ENCODE measurements around the gene MXD4. TPM values are rescaled to one million over a fixed set of nuclear protein-coding genes. Genes with fewer than 3 reads are reported as not detected.
A peak's percentile ranks its signal among the peaks of the same experiment; 100 is the strongest.

MXD4 gene
- polyA plus RNA-seq, 1 experiment = 46.0 TPM

GRCh38 chr4:2292646-2293108, 30.8 kb upstream of the MXD4 start:
- POLR2A ChIA-PET = no interaction called here
- Histone ChIP-seq H3K27me3 (ENCODE audit: control insufficient read depth, insufficient read depth, low read length) (peaks cover 10% of the 10 kb centered on the region), H3K4me3 (ENCODE audit: low read depth, low read length) (no peak overlapping the region), H3K9me3 (ENCODE audit: control insufficient read depth, insufficient read depth, low read length) (no peaks in the 10 kb centered on the region; the same call in 1 of the 2 replicates), H3K27ac (ENCODE audit: low read depth, low read length) (peak overlapping the region; percentile 21)
- no peak for TF ChIP-seq CTCF (IDR thresholded peaks at IDR 0.05; ENCODE audit: low read depth, low read length)
- DNase-seq (ENCODE audit: low read depth, low spot score) = peak; percentile 43
- CTCF ChIA-PET = interaction anchor here (0.5 kb wide), 1 partner anchor 213 kb away, joined by 5 read pairs; no protein-coding TSS in a partner anchor

- ChIA-PET CTCF (interaction anchor here (0.5 kb wide), 1 partner anchor 213 kb away, joined by 5 read pairs; no protein-coding TSS in a partner anchor), POLR2A (interaction anchor here (0.5 kb wide), 1 partner anchor 25 kb away, joined by 8 read pairs; no protein-coding TSS in a partner anchor)
- TF ChIP-seq CTCF (IDR thresholded peaks at IDR 0.05; ENCODE audit: low read depth, low read length) = no peak
- Histone ChIP-seq H3K27ac (ENCODE audit: low read depth, low read length) (peak overlapping the region; percentile 21), H3K4me3 (ENCODE audit: low read depth, low read length) (no peak overlapping the region), H3K27me3 (ENCODE audit: control insufficient read depth, insufficient read depth, low read length) (peaks cover 7% of the 10 kb centered on the region), H3K9me3 (ENCODE audit: control insufficient read depth, insufficient read depth, low read length) (no peaks in the 10 kb centered on the region; the same call in 1 of the 2 replicates)
- no peak for DNase-seq (ENCODE audit: low read depth, low spot score)
Measured at GRCh38 chr4:2291705-2292645, 30.1 kb upstream of the MXD4 start.

GRCh38 chr4:2290974-2291704, 29.2 kb upstream of the MXD4 start:
- H3K4me3 ChIP-seq (ENCODE audit: low read depth, low read length) = no peak overlapping the region
- no peaks in the 10 kb centered on the region; the same call in 1 of the 2 replicates for H3K9me3 ChIP-seq (ENCODE audit: control insufficient read depth, insufficient read depth, low read length)
- no peak for DNase-seq (ENCODE audit: low read depth, low spot score)
- ChIA-PET CTCF (no interaction called here), POLR2A (no interaction called here)
- H3K27me3 ChIP-seq (ENCODE audit: control insufficient read depth, insufficient read depth, low read length) = peaks cover 7% of the 10 kb centered on the region
- H3K27ac ChIP-seq (ENCODE audit: low read depth, low read length) = no peak overlapping the region
- no peak for TF ChIP-seq CTCF (IDR thresholded peaks at IDR 0.05; ENCODE audit: low read depth, low read length)

- peaks cover 7% of the 10 kb centered on the region for H3K27me3 ChIP-seq (ENCODE audit: control insufficient read depth, insufficient read depth, low read length)
- no peak for DNase-seq (ENCODE audit: low read depth, low spot score)
- H3K27ac ChIP-seq (ENCODE audit: low read depth, low read length) = no peak overlapping the region
- H3K4me3 ChIP-seq (ENCODE audit: low read depth, low read length) = no peak overlapping the region
- peaks cover under 1% of the 10 kb centered on the region; the same call in 1 of the 2 replicates for H3K9me3 ChIP-seq (ENCODE audit: control insufficient read depth, insufficient read depth, low read length)
- no peak for TF ChIP-seq CTCF (IDR thresholded peaks at IDR 0.05; ENCODE audit: low read depth, low read length)
- ChIA-PET POLR2A (no interaction called here), CTCF (no interaction called here)
Measured at GRCh38 chr4:2290488-2290887, 28.6 kb upstream of the MXD4 start.

All from AG04450 (cell line).